ENCODE measurements around the gene RYR1. TPM values are rescaled to one million over a fixed set of nuclear protein-coding genes. Genes with fewer than 3 reads are reported as not detected.

The RYR1 gene
- total RNA-seq, 1 experiment from 2014 or later = 4.1 TPM

DNA sequence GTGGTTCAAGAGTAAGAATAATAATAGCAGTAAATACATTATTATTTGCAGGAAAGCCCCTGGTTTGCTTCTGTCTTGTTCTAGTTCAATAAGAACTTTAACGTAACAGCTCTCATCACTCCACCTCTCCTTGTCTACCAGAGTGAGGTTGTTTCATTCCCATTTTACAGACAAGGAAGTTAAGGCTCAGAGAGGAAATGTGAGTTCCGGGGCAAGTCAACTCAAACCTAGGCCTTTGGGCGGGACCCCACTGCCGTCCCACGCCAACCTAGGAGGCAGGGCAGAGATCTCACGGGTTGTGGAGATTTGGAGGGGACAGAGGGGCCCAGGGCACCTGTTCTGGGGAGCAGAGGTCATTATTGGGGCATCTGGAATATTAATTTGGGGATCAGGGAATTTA lies 182.8 kb downstream of the RYR1 start:
- Histone ChIP-seq H2AFZ (ENCODE audit: low read depth, low read length, poor library complexity, severe bottlenecking) (no peak overlapping the region), H3K9me3 (ENCODE audit: control insufficient read depth in 1 of 2, insufficient read depth in 1 of 2, low read depth in 1 of 2, low read length in 2 of 2) (no peaks in the 10 kb centered on the region), H3K9me2 (ENCODE audit: insufficient read depth) (no peaks in the 10 kb centered on the region), H4K20me1 (ENCODE audit: insufficient read depth) (no peaks in the 10 kb centered on the region), H3K4me3 (replicated peaks in 1 of 2; ENCODE audit: low read depth in 1 of 2, low read length in 2 of 2) (no peak overlapping the region), H3K4me2 (ENCODE audit: low read length) (no peak overlapping the region), H3K79me2 (ENCODE audit: insufficient read depth, low read length) (peaks cover 24% of the 10 kb centered on the region), H3K27ac (ENCODE audit: low read depth, low read length) (no peak overlapping the region), H3K36me3 (ENCODE audit: control insufficient read depth in 1 of 2, insufficient read depth in 2 of 2, low read length in 2 of 2) (peaks cover 7 to 11% of the 10 kb centered on the region in 2 experiments; a peak in 3 of 4 replicates), H3K27me3 (ENCODE audit: insufficient read depth, low read length) (no peaks in the 10 kb centered on the region), H3K9ac (ENCODE audit: low read length) (no peak overlapping the region), H3K4me1 (ENCODE audit: control insufficient read depth in 1 of 2, insufficient read depth in 2 of 2, low read length in 2 of 2) (peaks cover 7 to 24% of the 10 kb centered on the region in 2 experiments)
- POLR2A ChIA-PET = no interaction called here
- TF ChIP-seq RAD21 (IDR thresholded peaks at IDR 0.05; ENCODE audit: low read depth) = no peak
- no peak for TF ChIP-seq REST (IDR thresholded peaks at IDR 0.05; ENCODE audit: low read depth)
- RAD21 ChIA-PET (ENCODE audit: low non-redundant PET in 1 of 2, low total read pairs in 2 of 2, uncharacterized antibody in 2 of 2, unreplicated experiment in 2 of 2) = no interaction called here
- BruUV-seq (replicated peaks) = no TSS peak
- DNase-seq (ENCODE audit: low read depth, low spot score) = no peak
- ATAC-seq = no peak
- CTCF ChIA-PET = no interaction called here
- intact Hi-C loops (cut with micrococcal nuclease) = no loop called here

DNA sequence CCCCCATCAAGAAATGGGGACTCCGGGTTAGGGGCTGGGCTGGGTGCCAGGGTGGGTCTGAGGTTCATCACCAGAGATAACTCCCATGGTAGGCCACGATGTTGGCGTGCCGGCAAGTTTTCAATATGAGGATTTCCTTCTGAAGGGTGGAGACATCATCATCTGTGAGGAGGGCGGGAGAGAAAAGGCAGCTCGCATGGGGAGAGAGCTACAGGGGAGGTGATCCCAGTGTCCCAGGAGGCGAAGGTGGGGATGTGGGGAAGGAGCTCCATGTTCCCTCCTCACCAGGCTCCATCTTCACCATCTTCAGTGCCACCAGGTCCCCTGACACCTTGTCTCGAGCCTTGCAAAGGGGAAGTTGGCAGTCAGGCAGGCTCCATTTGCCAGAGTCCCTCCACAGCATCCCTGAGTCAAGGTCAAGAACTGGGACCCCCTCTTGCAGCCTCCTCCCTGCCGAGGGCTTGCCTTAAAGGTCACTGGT lies 183.8 kb downstream of the RYR1 start:
- DNase-seq (ENCODE audit: low read depth, low spot score) (no peak), ATAC-seq (no peak)
- Histone ChIP-seq H3K79me2 (ENCODE audit: insufficient read depth, low read length) (peaks cover 34% of the 10 kb centered on the region), H3K4me3 (replicated peaks in 1 of 2; ENCODE audit: low read depth in 1 of 2, low read length in 2 of 2) (no peak overlapping the region), H3K4me1 (ENCODE audit: control insufficient read depth in 1 of 2, insufficient read depth in 2 of 2, low read length in 2 of 2) (peaks cover 7 to 24% of the 10 kb centered on the region in 2 experiments), H3K9me2 (ENCODE audit: insufficient read depth) (no peaks in the 10 kb centered on the region), H3K9me3 (ENCODE audit: control insufficient read depth in 1 of 2, insufficient read depth in 1 of 2, low read depth in 1 of 2, low read length in 2 of 2) (no peaks in the 10 kb centered on the region), H3K27ac (ENCODE audit: low read depth, low read length) (no peak overlapping the region), H3K36me3 (ENCODE audit: control insufficient read depth in 1 of 2, insufficient read depth in 2 of 2, low read length in 2 of 2) (peaks cover 15 to 21% of the 10 kb centered on the region in 2 experiments; a peak in 3 of 4 replicates), H4K20me1 (ENCODE audit: insufficient read depth) (no peaks in the 10 kb centered on the region), H3K4me2 (ENCODE audit: low read length) (no peak overlapping the region), H2AFZ (ENCODE audit: low read depth, low read length, poor library complexity, severe bottlenecking) (no peak overlapping the region), H3K27me3 (ENCODE audit: insufficient read depth, low read length) (no peaks in the 10 kb centered on the region), H3K9ac (ENCODE audit: low read length) (no peak overlapping the region)
- intact Hi-C loops (cut with micrococcal nuclease) = no loop called here
- CTCF ChIA-PET = no interaction called here
- POLR2A ChIA-PET = no interaction called here
- no peak for TF ChIP-seq CTCF (IDR thresholded peaks at IDR 0.05 in 2 of 3, conservative IDR thresholded peaks at IDR 0.05 in 1 of 3; ENCODE audit: borderline replicate concordance in 1 of 3, insufficient read depth in 1 of 3, low read depth in 2 of 3, low read length in 2 of 3)
- no peak for TF ChIP-seq MAX (IDR thresholded peaks at IDR 0.05)
- TF ChIP-seq YY1 (IDR thresholded peaks at IDR 0.05; ENCODE audit: extremely low read depth, insufficient replicate concordance, low read depth, low read length) = no peak
- no peak for TF ChIP-seq SP1 (IDR thresholded peaks at IDR 0.05; ENCODE audit: low read depth)
- no TSS peak for BruUV-seq (replicated peaks)
- RAD21 ChIA-PET (ENCODE audit: low non-redundant PET in 1 of 2, low total read pairs in 2 of 2, uncharacterized antibody in 2 of 2, unreplicated experiment in 2 of 2) = interaction anchor here in 1 of 2 experiments (0.6 kb wide), 1 partner anchor 474 kb away, joined by 4 read pairs; no protein-coding TSS in a partner anchor

Measured in HCT116 (cell line).